Smooth muscle cell (in vitro differentiated cells): ENCODE measurements around the gene NRSN2. TPM values are rescaled to one million over a fixed set of nuclear protein-coding genes. Genes with fewer than 3 reads are reported as not detected.

ENCODE experiments used
- DNase-seq: peaks from one replicate; lab custom pipeline; 2025; ENCODE audit not compliant: unreplicated experiment; lab: John Stamatoyannopoulos, UW
- H2AFZ ChIP-seq: fragments of 200-600 bp; sonication (generic); 2 replicates; pipeline ENCODE4 v1.6.0; 2016; ENCODE audit warnings: antibody characterized with exemption, low read depth, mild to moderate bottlenecking
- H3F3A ChIP-seq: fragments of 200-600 bp; sonication (generic); 2 replicates; pipeline ENCODE4 v1.6.0; 2017; ENCODE audit warnings: antibody characterized with exemption, low read depth
- H3K27ac ChIP-seq: fragments of 200-600 bp; sonication (generic); 2 replicates; pipeline ENCODE4 v1.5.1; 2016; ENCODE audit warnings: low read depth, mild to moderate bottlenecking
- H3K27me3 ChIP-seq: fragments of 200-600 bp; sonication (generic); 2 replicates; pipeline ENCODE4 v1.6.1; 2016; ENCODE audit warnings: low read depth, mild to moderate bottlenecking
- H3K36me3 ChIP-seq: fragments of 200-600 bp; sonication (generic); 2 replicates; pipeline ENCODE4 v1.5.1; 2016; ENCODE audit warnings: low read depth
- H3K4me1 ChIP-seq: fragments of 200-600 bp; sonication (generic); 2 replicates; pipeline ENCODE4 v1.5.1; 2016; ENCODE audit warnings: low read depth
- H3K4me2 ChIP-seq: fragments of 200-600 bp; sonication (generic); 2 replicates; pipeline ENCODE4 v1.6.0; 2016; ENCODE audit warnings: mild to moderate bottlenecking
- H3K4me3 ChIP-seq: fragments of 200-600 bp; sonication (generic); 2 replicates; pipeline ENCODE4 v1.5.1; 2016; ENCODE audit warnings: mild to moderate bottlenecking
- H3K79me2 ChIP-seq: fragments of 200-600 bp; sonication (generic); 2 replicates; pipeline ENCODE4 v1.6.0; 2016; ENCODE audit warnings: low read depth, mild to moderate bottlenecking
- H3K9ac ChIP-seq: fragments of 200-600 bp; sonication (generic); 2 replicates; pipeline ENCODE4 v1.6.0; 2016; ENCODE audit warnings: low read depth
- H3K9me3 ChIP-seq: fragments of 200-600 bp; sonication (generic); replicated peaks from 2 replicates; pipeline ENCODE4 v1.5.1; 2016; ENCODE audit warnings: low read depth
- H4K20me1 ChIP-seq: fragments of 200-600 bp; sonication (generic); 2 replicates; pipeline ENCODE4 v1.6.0; 2016; ENCODE audit warnings: low read depth
- WGBS: methylation state at CpG from one replicate; pipeline ENCODE4 v1.1.7; 2016; ENCODE audit warnings: low lambda C conversion rate; 5-methylcytosine and 5-hydroxymethylcytosine counted together
- polyA plus RNA-seq: library from polyadenylated mRNA; unstranded; fragments of >200 nt; fragmentation: Nextera tagmentation; extraction: Ambion mirVana; gene quantifications from 2 replicates; pipeline ENCODE4 v1.2.1, GENCODE V29; 2016
- total RNA-seq: library from RNA; depleted of rRNA; stranded (reverse); fragments of >200 nt; gene quantifications from 2 replicates; pipeline ENCODE4 v1.2.3, GENCODE V29; 2014
- TF ChIP-seq, protein P1 (sequence below): fragments of 200-600 bp; sonication (generic); IDR thresholded peaks from 2 replicates; pipeline ENCODE4 v1.5.1; 2017; ENCODE audit warnings: borderline replicate concordance, mild to moderate bottlenecking, antibody characterized with exemption; ENCODE audit not compliant: insufficient read depth, poor library complexity, severe bottlenecking

NRSN2 gene
- total and polyA plus RNA-seq, 2 experiments from 2014 or later = 50.1 to 107 TPM

GRCh38 chr20:310645-311044 lies 36.3 kb upstream of the NRSN2 start:
- Histone ChIP-seq H3F3A (peaks cover 7% of the 10 kb centered on the region), H3K36me3 (no peaks in the 10 kb centered on the region), H3K4me2 (peak overlapping the region; percentile 81), H3K79me2 (no peaks in the 10 kb centered on the region), H3K4me1 (peaks cover 19% of the 10 kb centered on the region), H3K27ac (peak overlapping the region; percentile 99), H3K4me3 (peak overlapping the region; percentile 41), H3K27me3 (no peaks in the 10 kb centered on the region), H3K9ac (no peak overlapping the region), H4K20me1 (no peaks in the 10 kb centered on the region), H3K9me3 (no peaks in the 10 kb centered on the region), H2AFZ (peak overlapping the region; percentile 15)
- DNase-seq = no peak
- 7% methylated on average over 7 of the region's 7 CpGs for WGBS
- TF ChIP-seq, protein P1, sequence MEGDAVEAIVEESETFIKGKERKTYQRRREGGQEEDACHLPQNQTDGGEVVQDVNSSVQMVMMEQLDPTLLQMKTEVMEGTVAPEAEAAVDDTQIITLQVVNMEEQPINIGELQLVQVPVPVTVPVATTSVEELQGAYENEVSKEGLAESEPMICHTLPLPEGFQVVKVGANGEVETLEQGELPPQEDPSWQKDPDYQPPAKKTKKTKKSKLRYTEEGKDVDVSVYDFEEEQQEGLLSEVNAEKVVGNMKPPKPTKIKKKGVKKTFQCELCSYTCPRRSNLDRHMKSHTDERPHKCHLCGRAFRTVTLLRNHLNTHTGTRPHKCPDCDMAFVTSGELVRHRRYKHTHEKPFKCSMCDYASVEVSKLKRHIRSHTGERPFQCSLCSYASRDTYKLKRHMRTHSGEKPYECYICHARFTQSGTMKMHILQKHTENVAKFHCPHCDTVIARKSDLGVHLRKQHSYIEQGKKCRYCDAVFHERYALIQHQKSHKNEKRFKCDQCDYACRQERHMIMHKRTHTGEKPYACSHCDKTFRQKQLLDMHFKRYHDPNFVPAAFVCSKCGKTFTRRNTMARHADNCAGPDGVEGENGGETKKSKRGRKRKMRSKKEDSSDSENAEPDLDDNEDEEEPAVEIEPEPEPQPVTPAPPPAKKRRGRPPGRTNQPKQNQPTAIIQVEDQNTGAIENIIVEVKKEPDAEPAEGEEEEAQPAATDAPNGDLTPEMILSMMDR = no peak

DNA sequence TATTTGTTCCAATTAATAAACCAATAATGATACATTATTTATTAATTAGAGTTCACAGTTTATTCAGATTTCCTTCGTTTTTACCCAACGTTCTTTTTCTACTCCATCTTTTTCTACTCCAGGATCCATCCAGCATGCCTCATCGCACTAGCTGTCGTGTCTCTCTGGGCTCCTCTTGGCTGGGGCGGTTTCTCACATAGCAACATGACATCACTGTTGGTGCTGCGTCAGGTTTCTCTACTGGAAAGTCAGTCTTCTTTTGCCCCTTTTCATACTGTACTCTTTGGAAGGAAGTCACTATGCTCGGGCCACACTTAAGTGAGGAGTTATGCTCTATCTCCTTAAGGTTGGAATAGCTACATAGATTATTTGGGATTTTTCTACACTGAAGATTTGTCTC lies 35.3 kb upstream of the NRSN2 start:
- Histone ChIP-seq H3K9me3 (no peaks in the 10 kb centered on the region), H3K27me3 (no peaks in the 10 kb centered on the region), H3K4me2 (no peak overlapping the region), H4K20me1 (no peaks in the 10 kb centered on the region), H3K9ac (no peak overlapping the region), H3F3A (peaks cover 7% of the 10 kb centered on the region), H3K4me3 (no peak overlapping the region), H3K36me3 (no peaks in the 10 kb centered on the region), H3K27ac (no peak overlapping the region), H3K4me1 (peaks cover 19% of the 10 kb centered on the region), H2AFZ (no peak overlapping the region), H3K79me2 (no peaks in the 10 kb centered on the region)
- no peak for DNase-seq
- 90% methylated on average over 7 of the region's 7 CpGs for WGBS
- TF ChIP-seq, protein P1 = no peak

DNA sequence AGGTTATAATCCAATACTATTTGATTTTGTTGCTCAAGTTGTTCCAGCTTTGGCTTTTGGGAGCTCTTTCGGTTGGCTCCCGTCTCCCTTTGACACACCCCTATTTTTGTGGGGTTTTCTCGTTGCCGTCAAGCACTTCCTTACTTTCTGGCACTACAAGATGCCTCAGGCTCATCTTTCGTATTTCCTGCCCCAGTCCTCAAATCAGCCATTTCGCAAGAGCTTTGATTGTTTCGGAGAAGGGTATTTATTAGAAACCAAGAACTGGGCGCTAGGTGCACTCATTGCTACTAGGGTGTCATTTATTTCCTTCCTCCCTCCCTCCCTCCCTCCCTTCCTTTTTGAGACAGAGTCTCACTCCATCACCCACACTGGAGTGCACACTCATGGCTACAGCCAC lies 34.8 kb upstream of the NRSN2 start:
- Histone ChIP-seq H2AFZ (no peak overlapping the region), H3K27me3 (no peaks in the 10 kb centered on the region), H3K27ac (no peak overlapping the region), H3F3A (peaks cover 7% of the 10 kb centered on the region), H3K9me3 (no peaks in the 10 kb centered on the region), H3K4me2 (no peak overlapping the region), H3K4me3 (no peak overlapping the region), H3K36me3 (no peaks in the 10 kb centered on the region), H3K79me2 (no peaks in the 10 kb centered on the region), H3K4me1 (peaks cover 19% of the 10 kb centered on the region), H4K20me1 (no peaks in the 10 kb centered on the region), H3K9ac (no peak overlapping the region)
- no peak for DNase-seq
- 90% methylated on average over 8 of the region's 8 CpGs for WGBS
- TF ChIP-seq, protein P1 = no peak

GRCh38 chr20:312866-313265 lies 34.0 kb upstream of the NRSN2 start:
- no peak overlapping the region for H3K4me3 ChIP-seq
- TF ChIP-seq, protein P1 = no peak
- no peaks in the 10 kb centered on the region for H3K27me3 ChIP-seq
- WGBS = 56% methylated on average over 1 of the region's 1 CpG
- H3K36me3 ChIP-seq = no peaks in the 10 kb centered on the region
- no peak for DNase-seq
- H3K27ac ChIP-seq = no peak overlapping the region
- H4K20me1 ChIP-seq = no peaks in the 10 kb centered on the region
- H3K79me2 ChIP-seq = no peaks in the 10 kb centered on the region
- no peak overlapping the region for H3K9ac ChIP-seq
- H3F3A ChIP-seq = peaks cover 7% of the 10 kb centered on the region
- H3K4me1 ChIP-seq = peaks cover 19% of the 10 kb centered on the region
- H3K4me2 ChIP-seq = no peak overlapping the region
- H3K9me3 ChIP-seq = no peaks in the 10 kb centered on the region
- H2AFZ ChIP-seq = no peak overlapping the region
